HK-2 (cell line): ENCODE data around the gene ZNF282.
"Not testable (repeated sequence)": the region's sequence is repeated elsewhere in the genome, so short reads cannot be mapped to it uniquely, and the experiment has no call there.

Experiments used
- DNase-seq: peaks from one replicate; pipeline ENCODE4 v3.0.0-alpha.2; 2018; ENCODE audit not compliant: unreplicated experiment

ZNF282 gene

DNA sequence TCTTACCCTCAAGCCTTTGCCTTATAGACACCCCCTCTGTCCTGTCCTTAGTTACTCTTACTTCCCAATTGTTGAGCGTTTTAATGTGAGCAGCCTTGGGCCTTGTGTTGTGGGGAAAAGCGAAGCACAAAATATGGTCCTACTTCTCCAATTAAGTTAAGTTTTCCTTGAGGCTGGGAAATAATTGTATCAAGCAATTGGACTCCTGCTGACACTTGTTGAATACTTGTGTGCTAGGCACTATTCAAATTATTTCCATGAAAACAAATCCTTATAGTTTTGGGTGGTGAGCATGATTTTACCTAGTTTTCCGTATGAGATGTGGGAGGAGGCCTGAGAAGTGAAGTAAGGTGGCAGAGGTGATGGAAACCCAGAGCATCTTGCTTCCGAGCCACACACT lies 61.2 kb downstream of the ZNF282 start:
- DNase-seq = no peak

DNA sequence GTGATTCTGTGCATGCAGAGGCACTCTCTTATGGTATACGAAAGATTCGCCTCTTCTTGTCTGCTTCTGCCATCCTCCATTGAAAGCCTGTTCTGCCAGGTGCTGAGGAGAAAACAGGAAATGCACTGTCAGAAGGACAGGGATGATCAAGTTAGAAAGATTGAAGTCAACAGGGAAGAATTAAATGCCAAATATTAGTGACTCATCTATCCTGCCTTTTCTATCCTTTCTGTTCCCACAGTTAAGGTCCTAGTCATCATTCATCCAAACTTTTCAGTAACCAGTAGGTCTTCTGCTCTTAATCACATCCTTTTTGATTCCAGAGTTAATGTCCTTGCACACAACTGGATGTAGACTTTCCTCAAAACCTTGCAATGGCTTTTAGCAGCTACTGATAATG lies 61.8 kb downstream of the ZNF282 start:
- DNase-seq = no peak

- DNase-seq = peak; percentile 31
These were observed 66.0 kb downstream of the ZNF282 start for GRCh38 chr7:149261316-149261828.

GRCh38 chr7:149261829-149262617 lies 66.7 kb downstream of the ZNF282 start, which contains the start of gene ZNF783:
ZNF783 (plus strand) TSS chr7:149262196; CDS start chr7:149262334, 138 bp downstream.
- peak; percentile 90 for DNase-seq

DNA sequence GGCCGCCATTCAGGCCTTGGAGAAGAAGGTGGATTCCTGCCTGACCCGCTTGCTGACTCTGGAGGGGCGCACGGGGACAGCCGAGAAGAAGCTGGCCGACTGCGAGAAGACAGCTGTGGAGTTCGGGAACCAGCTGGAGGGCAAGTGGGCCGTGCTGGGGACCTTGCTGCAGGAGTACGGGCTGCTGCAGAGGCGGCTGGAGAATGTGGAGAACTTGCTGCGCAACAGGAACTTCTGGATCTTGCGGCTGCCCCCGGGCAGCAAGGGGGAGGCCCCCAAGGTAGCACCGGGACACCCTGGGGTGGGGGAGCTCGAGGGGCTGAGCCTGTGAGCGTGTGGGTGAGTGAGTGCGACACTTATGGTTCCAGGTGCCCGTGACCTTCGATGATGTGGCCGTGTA lies 71.1 kb downstream of the ZNF282 start:
- DNase-seq = no peak

- DNase-seq = no peak
These were observed 72.4 kb downstream of the ZNF282 start for GRCh38 chr7:149267733-149268132.

DNA sequence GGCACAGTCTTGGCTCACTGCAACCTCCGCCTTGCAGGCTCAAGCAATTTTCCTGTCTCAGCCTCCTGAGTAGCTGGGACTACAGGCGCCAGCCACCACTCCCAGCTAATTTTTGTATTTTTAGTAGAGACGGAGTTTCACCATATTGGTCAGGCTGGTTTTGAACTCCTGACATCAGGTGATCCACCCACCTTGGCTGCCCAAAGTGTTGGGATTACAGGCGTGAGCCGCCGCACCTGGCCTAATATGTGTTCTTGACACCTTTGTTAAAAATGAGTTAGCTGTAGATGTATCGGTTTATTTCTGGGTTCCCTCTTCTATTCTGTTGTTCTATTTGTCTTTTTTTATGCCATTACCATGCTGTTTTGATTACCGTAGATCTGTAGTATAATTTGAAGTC lies 79.1 kb downstream of the ZNF282 start:
- not testable (repeated sequence) for DNase-seq
